GM18499 (cell line): Measurements from ENCODE around the gene TBC1D9B.

Source experiments
- ATAC-seq: cut with Tn5 transposase; IDR thresholded peaks from one replicate; pipeline ENCODE4 v1.9.1; 2021; ENCODE audit warnings: moderate number of reproducible peaks; ENCODE audit not compliant: insufficient read depth, unreplicated experiment

TBC1D9B gene

DNA sequence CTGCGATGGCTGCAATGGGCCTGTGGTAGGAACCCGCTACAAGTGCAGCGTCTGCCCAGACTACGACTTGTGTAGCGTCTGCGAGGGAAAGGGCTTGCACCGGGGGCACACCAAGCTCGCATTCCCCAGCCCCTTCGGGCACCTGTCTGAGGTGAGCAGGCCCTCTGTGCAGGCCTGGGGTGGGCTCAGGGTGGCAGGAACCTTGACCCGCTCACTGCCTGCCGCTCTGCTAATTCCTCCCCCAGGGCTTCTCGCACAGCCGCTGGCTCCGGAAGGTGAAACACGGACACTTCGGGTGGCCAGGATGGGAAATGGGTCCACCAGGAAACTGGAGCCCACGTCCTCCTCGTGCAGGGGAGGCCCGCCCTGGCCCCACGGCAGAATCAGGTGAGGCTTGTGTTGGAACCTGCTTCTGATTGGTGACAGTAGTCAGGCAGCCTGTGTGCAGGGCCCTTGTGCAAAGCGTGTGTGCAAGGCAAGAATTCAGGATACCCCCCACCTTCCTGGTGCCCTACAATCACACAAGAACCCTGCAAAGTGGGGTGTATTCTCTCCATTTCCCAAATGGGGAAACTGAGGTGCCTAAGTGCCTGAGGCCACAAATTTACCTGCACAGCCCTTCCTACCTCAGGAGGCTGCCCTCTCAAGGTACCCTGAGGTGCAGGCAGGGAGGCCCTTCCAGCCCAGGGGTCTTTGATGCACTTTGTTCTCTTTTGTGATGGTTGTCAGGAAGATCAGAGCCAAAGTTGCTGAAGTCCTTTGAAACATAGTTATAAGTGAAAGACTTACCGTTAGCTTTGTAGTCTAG, 83.6 kb downstream of the TBC1D9B start:
- ATAC-seq = no peak

- no peak for ATAC-seq
Measured at GRCh38 chr5:179822444-179822990, 85.2 kb downstream of the TBC1D9B start.

GRCh38 chr5:179822059-179822432, 85.7 kb downstream of the TBC1D9B start:
- ATAC-seq = no peak

DNA sequence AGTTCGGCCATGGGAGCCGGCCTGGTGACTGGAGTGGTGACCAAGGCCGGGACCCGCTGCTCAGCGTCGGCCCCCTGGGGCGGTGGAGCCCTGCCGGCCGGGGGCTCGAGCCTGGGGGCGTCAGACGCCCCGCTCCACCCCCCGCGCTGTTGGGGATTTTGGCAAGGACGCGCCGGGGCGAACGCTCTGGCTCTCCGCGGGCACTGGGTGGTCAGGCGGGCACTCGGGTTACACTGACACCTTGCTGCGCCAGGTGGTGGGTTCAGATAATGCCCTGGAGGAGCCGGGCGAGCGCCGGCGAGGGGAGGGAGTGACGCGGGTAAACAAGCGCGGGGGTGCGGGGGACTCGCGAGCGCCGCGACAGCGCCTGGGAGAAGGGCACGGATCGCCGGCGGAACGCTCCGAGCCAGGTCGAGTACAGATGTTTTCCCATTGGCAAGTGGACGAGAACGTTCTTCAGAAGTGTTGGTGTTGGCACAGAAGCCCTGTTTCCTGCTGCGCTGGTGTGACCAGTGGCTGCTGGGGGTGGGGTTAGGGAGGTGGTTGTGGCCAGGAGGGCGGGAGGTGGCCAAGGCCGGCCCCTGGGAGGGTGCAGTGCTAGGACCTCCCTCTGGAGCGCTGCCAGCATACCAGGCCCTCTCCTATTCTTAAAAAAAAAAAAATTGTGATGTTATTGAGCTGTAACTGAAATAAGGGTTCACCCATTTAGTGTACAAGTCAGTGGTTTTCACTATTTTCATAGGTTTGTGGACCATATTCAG, 86.2 kb downstream of the TBC1D9B start:
- ATAC-seq = no peak

DNA sequence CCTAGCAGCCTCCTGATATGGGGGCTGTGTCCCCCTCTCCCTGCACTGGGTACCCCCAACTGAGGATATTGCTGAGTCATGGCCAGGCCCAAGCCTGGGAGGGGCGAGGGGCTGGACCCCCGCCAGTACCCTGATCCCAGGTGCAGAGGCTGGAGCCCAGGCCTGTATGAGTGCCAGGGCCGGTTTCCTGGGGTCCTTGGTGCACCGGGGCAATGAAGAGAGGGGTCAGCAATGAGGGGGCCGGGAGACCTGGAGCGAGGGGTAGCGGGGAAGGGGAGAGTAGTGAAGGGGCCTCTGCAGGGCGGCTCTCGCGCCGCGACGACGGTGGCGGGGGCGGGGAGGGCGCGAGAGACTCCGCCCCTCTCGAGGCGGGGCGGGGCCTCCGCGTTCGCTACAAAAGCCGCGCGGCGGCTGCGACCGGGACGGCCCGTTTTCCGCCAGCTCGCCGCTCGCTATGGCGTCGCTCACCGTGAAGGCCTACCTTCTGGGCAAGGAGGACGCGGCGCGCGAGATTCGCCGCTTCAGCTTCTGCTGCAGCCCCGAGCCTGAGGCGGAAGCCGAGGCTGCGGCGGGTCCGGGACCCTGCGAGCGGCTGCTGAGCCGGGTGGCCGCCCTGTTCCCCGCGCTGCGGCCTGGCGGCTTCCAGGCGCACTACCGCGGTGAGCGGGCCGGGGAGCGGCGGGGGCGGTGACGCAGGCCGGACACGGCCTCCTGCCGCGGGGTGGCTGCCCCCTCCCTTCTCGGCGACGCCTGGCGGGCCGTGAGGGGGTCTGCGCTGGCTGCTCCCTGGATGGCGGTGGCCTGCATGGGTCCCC, 87.0 kb downstream of the TBC1D9B start, which contains the start of gene SQSTM1:
SQSTM1 (plus strand) TSS at position 423 of the 815 bp plus-strand sequence; CDS start at position 455, 32 bp downstream.
- ATAC-seq = no peak

GRCh38 chr5:179820127-179820482, 87.6 kb downstream of the TBC1D9B start:
- ATAC-seq = no peak

DNA sequence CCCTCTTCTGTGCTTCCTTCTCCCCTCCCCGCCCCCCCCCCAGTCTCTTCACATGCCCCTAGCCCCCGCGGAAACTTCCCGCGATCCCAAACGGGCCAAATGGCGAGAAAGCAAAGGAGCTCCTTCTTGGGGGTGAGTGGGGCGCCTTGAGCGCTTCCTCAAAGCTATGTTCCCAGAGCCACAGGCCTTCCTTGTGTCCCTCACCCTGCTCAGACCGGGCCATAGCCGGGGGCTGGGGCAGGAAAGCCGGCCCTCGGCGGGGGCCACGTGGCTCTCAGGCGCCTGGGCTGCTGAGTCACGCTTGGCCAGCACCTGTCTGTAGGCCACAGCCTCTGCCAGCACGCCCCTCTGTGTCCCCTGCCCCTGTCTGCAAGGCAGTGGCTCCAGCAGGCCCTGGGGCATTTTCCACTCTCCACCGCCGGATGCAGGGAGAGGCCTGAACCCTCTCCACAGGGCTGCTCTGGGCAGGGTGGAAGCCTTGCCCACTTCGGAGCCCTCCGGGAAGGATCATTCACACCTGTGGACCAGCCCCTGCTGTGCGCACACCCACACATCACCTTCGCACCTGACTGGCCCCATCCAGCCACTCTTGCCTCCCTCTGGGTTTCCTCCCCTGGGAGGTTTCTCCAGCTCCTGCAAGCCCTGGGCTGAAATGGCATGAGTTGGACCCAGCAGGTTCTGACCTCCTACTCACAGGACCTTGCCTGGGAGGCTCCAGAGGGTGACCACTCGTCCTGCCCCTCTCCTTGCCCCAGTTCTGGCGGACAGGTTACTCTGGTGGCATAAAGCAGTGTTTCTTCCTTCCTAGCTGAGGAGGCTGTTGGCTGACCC, 88.2 kb downstream of the TBC1D9B start:
- ATAC-seq = no peak

DNA sequence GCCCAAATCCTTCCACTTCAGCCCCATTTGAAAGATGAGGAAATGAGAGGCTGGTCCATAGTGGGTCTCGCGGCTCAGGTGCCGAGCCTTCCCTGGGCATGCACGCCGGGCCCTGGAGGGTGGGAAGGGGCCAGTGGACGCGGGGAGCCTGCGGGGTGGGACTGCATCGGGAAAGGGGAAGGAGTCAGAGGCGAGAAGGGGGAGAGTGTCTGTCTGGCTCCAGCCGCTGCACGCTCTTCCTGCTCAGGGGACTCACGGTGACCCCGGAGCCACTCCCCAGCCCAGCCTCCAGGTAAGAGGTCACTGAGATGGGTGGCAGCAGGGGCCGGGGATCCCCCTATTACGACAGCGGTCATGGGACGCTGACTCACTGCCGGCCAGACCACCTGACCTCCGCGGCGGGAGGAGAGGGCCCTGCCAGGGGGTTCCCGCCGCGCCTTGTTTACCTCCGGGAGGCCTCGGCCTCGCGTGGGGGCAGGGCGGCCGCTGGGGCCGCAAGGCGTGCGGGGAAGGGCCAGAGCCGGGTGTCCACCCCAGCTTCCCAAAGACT, 88.9 kb downstream of the TBC1D9B start:
- peak; percentile 40 for ATAC-seq

DNA sequence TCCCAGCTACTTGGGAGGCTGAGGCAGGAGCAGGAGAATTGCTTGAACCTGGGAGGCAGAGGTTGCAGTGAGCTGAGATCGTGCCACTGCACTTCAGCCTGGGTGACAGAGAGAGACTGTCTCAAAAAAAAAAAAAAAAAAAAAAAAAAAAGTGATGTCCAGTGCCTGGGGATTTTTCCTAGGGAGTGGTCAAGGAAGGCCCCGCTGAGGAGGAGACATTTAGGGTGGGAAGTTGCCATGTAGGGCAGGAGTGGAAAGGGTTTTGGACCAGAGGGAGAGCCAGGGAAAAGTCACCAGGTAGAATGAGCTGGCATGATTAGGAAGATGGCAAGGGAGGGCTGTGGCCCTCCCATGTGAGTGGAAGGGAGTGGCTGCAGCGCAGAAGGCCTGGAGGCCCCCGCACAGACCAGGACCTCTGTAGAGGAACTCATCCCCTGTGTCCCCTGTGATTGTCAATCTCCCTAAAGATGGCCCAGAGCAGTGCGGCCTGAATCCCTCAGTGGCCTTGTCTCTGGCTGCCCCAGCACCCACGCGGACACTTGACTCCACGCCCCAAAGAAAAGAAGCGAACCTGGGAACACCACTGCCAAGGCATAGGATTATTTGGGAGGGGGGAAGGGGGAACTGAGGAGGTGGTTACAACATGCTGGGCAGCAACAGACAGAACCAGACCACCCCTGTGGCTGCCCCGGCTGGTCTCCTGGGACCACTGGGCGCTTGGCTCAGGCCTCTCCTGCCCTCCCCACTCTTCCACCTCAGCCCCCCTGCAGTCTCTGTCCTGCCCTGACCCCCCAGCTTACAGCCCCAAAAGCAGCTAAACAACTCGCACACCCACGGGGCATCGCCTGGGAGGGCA, 89.6 kb downstream of the TBC1D9B start:
- no peak for ATAC-seq

DNA sequence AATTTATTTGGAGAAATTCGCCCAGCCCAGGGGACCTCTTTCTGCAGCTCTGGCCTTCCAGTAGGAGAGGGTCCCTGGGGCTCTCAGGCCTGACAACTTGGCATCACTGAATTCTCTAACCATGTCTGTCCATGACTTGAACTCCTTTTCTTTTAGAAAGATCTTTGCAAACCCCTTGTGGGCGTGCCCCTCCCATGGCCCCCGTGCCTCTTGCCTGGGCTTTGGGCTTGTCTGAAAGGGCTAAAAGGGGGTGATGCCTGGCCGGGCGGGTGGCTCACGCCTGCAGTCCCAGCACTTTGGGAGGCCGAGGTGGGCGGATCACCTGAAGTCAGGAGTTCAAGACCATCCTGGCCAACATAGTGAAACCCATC, 90.2 kb downstream of the TBC1D9B start:
- ATAC-seq = no peak

DNA sequence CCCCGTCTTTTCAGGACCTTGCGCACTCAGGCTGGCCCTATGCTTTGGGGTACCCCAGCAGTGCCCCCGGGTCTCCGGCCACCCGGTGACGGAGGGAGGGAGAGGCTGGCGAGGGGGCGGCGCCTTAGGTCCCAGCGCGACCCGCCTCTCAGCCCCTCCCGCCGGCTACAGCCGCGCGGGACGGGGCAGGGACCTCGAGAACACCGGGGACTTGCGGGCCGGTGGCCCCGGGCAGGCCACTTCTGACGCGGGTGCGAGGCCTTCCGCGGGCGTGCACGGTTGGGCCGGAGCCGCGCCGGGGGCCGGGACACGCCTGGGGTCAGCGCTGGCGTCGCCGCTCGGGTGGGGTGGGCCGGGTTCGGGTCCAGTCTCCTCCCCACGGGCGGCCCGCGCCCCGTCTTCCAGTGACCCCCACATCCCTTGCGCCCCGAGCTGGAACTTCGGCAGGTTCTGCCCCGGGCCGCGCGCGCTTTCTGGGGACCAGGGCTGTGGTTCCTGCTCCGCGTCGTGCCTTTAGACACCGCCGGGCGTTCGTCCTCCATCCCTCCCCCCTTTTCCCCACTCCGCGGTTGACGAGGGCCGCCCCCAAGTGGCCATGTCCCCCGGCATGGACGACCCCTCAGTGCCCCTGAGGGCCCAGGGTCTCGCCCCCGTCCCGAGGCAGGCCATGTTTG, 90.8 kb downstream of the TBC1D9B start:
- no peak for ATAC-seq

DNA sequence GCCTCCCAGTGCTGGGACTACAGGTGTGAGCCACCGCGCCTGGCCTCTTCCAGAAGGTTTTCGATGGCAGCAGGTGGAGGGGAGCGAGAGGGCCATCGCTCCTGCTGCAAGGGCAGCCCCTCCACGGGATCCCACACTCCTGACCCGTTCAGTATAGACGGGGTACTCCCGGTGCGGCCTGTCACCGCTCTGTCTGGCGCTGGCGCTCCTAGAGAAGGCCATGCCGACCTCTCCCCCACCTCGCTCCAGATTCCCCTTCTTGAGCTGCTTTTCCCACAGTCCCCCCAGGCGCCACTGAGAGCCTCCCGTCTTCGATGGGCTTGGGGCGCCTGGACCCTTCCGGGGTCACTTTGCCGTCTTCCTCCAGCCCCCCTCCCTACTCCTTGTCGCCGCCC, 91.3 kb downstream of the TBC1D9B start:
- ATAC-seq = no peak

GRCh38 chr5:179815491-179816249, 92.0 kb downstream of the TBC1D9B start:
- no peak for ATAC-seq

DNA sequence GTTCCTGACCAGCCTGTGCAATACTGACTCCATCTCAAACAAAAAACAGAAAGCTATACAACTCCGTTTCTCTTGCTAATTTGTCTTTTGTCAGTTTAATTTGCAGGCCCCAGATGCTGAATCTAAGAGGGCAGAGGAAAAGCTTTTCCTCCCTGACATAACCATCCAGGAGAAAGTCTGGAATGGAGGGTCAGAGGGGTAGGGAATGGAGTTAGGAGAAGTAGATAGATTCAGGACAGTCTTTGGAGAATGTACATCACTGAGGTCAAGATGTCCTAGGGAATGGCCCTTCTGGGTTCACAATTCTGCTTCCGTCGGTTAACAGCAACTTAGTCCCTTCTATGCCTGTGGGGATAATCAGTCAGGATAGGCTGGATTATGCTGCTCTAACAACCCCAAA, 93.6 kb downstream of the TBC1D9B start:
- ATAC-seq = no peak

DNA sequence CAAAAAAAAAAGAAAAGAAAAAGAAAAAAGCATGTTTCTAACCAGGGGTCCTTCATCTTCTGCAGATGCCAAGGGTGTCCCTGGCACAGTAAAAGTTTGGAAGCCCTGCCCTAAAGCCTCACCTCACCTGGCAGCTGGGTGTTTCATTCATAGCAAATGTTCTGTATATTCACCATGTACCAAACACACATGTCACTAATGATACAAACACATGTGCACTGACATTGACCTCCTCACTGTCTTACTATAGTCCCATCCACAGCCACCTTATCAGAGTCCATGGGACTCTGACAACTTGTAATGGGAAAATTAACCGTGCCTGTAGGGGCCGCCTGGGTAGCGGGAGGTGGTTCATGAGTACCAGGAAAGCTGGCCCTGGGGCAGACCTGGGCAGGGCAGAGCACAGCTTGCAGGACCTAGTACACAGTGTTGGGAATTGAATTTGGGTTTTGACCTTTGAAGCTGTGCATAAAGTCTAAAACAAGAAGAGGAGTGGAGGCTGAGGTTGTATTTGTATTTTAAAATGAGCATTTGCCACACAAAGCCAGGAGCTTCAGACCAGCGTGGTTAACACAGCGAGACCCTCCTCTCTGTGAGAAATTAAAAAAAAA, 94.6 kb downstream of the TBC1D9B start:
- no peak for ATAC-seq

GRCh38 chr5:179812135-179812825, 95.4 kb downstream of the TBC1D9B start:
- ATAC-seq = no peak
